HepG2 (cell line): ENCODE measurements around the gene CPPED1. TPM values are rescaled to one million over a fixed set of nuclear protein-coding genes. Genes with fewer than 3 reads are reported as not detected.

Experiments used
- AHR ChIP-seq: IDR thresholded peaks from 2 replicates; pipeline ENCODE4 v1.6.1; 2018; ENCODE audit warnings: missing genetic modification reagents, missing compliant biosample characterization
- BCL6 ChIP-seq: IDR thresholded peaks from 2 replicates; pipeline ENCODE4 v1.6.1; 2016; ENCODE audit warnings: missing genetic modification reagents, missing compliant biosample characterization
- CCAR2 ChIP-seq: fragments of 200-400 bp; formaldehyde crosslinking; optimal IDR thresholded peaks from 2 replicates; pipeline ENCODE3; 2018; ENCODE audit warnings: low read depth, mild to moderate bottlenecking, low read length, moderate library complexity
- EP300 ChIP-seq, 3 experiments: sonication (generic) in 1 of 3; formaldehyde crosslinking in 1 of 3; IDR thresholded peaks; 2 replicates each; pipeline versions ENCODE4 v1.5.1 to v1.6.1; 2011 to 2020; ENCODE audit warnings: low read depth in 2 of 3, low read length in 2 of 3, borderline replicate concordance in 1 of 3, improper control_type of control experiment in 1 of 3, mild to moderate bottlenecking in 1 of 3, missing genetic modification reagents in 1 of 3, moderate library complexity in 1 of 3
- FUBP1 ChIP-seq: sonication (generic); formaldehyde crosslinking; IDR thresholded peaks from 2 replicates; pipeline ENCODE4 v1.5.1; 2020; ENCODE audit warnings: missing genetic modification reagents, mild to moderate bottlenecking, borderline replicate concordance
- HDAC1 ChIP-seq: sonication (generic); formaldehyde crosslinking; IDR thresholded peaks from 2 replicates; pipeline ENCODE4 v1.5.1; 2020; ENCODE audit warnings: mild to moderate bottlenecking, missing genetic modification reagents
- MED1 ChIP-seq: sonication (generic); formaldehyde crosslinking; IDR thresholded peaks from 2 replicates; pipeline ENCODE4 v1.4.0; 2020; ENCODE audit warnings: missing genetic modification reagents
- MED13 ChIP-seq: sonication (generic); formaldehyde crosslinking; IDR thresholded peaks from 2 replicates; pipeline ENCODE4 v1.5.0; 2020; ENCODE audit warnings: missing genetic modification reagents
- POLR2A ChIP-seq, 2 experiments: IDR thresholded peaks; 2 replicates each; pipeline ENCODE4 v1.6.1; 2011; ENCODE audit warnings: low read depth in 2 of 2, low read length in 2 of 2, mild to moderate bottlenecking in 1 of 2, moderate library complexity in 1 of 2; ENCODE audit not compliant: insufficient read depth in 1 of 2
- SCMH1 ChIP-seq: sonication (generic); formaldehyde crosslinking; IDR thresholded peaks from 2 replicates; pipeline ENCODE4 v1.9.0; 2021; ENCODE audit warnings: missing genetic modification reagents, mild to moderate bottlenecking, borderline replicate concordance
- SNAI1 ChIP-seq: sonication (generic); formaldehyde crosslinking; IDR thresholded peaks from 2 replicates; pipeline ENCODE4 v1.5.0; 2020; ENCODE audit warnings: mild to moderate bottlenecking, missing genetic modification reagents, borderline replicate concordance
- TOPORS ChIP-seq: sonication (generic); formaldehyde crosslinking; IDR thresholded peaks from 2 replicates; pipeline ENCODE4 v1.8.0; 2023; ENCODE audit warnings: mild to moderate bottlenecking, missing genetic modification reagents
- ZMYM3 ChIP-seq: sonication (generic); formaldehyde crosslinking; IDR thresholded peaks from 2 replicates; pipeline ENCODE4 v1.5.1; 2020; ENCODE audit warnings: mild to moderate bottlenecking, missing genetic modification reagents
- ZNF362 ChIP-seq: sonication (generic); formaldehyde crosslinking; IDR thresholded peaks from 2 replicates; pipeline ENCODE4 v1.4.0; 2020; ENCODE audit warnings: missing genetic modification reagents, mild to moderate bottlenecking, borderline replicate concordance
- ZNF468 ChIP-seq: sonication (generic); formaldehyde crosslinking; IDR thresholded peaks from 2 replicates; pipeline ENCODE4 v1.8.0; 2022; ENCODE audit warnings: mild to moderate bottlenecking, moderate library complexity, missing genetic modification reagents
- polyA plus RNA-seq, 8 experiments: library from polyadenylated mRNA; depleted of rRNA in 3 of 8; stranded (reverse) in 7 of 8; unstranded in 1 of 8; fragments of >200 nt; fragmentation: Illumina TruSeq in 4 of 8; extraction: Trizol in 4 of 8; gene quantifications; 2 replicates each; pipeline versions ENCODE4 v1.2.1 to v1.2.3, GENCODE V29; 2011 to 2016; ENCODE audit warnings: low read depth in 4 of 8, missing spikeins in 1 of 8, mixed read lengths in 1 of 8; ENCODE audit not compliant: insufficient read depth in 1 of 8
- total RNA-seq, 5 experiments: library from RNA; depleted of rRNA; stranded (reverse); fragments of >200 nt; fragmentation: Illumina TruSeq; extraction: Trizol; gene quantifications; 2 replicates each; pipeline ENCODE4 v1.2.3, GENCODE V29; 2016; ENCODE audit warnings: low read depth in 1 of 5
- TF ChIP-seq, protein P1 (sequence below): sonication (generic); formaldehyde crosslinking; IDR thresholded peaks from 2 replicates; pipeline ENCODE4 v1.4.0; 2020; ENCODE audit warnings: mild to moderate bottlenecking, missing genetic modification reagents
- TF ChIP-seq, protein P2 (sequence below): sonication (generic); formaldehyde crosslinking; IDR thresholded peaks from 2 replicates; pipeline ENCODE4 v1.5.0; 2020; ENCODE audit warnings: mild to moderate bottlenecking, missing genetic modification reagents
- TF ChIP-seq, protein P3 (sequence below): sonication (generic); formaldehyde crosslinking; IDR thresholded peaks from 2 replicates; pipeline ENCODE4 v1.5.0; 2020; ENCODE audit warnings: mild to moderate bottlenecking, missing genetic modification reagents, moderate library complexity

CPPED1 gene
- total and polyA plus RNA-seq, 2 of the 13 experiments (the other 11 are each of a cell fraction or from before 2014, with no cell fraction given): 66.6 to 71.3 TPM

GRCh38 chr16:12754824-12755543, 48.7 kb downstream of the CPPED1 start (continued):
- TF ChIP-seq ZMYM3 (CRISPR knock-in tag) (peak; percentile 84), TOPORS (CRISPR knock-in tag) (0 out of 2 replicates have a peak, but pooled peaks have one; percentile 32), POLR2A (IDR thresholded peaks at IDR 0.05; ENCODE audit: insufficient read depth in 1 of 2, low read depth in 2 of 2, low read length in 2 of 2) (no peak), AHR (CRISPR knock-in tag) (no peak), ZNF362 (CRISPR knock-in tag) (peak; percentile 75; the same call in 1 of the 2 replicates), FUBP1 (no peak), CCAR2 (no peak), SCMH1 (CRISPR knock-in tag) (no peak), ZNF468 (no peak), EP300 (IDR thresholded peaks at IDR 0.05; ENCODE audit: low read depth in 2 of 2, low read length in 2 of 2) (no peak), EP300 (CRISPR knock-in tag; IDR thresholded peaks at IDR 0.05; ENCODE audit: borderline replicate concordance) (no peak), BCL6 (CRISPR knock-in tag) (no peak), HDAC1 (CRISPR knock-in tag) (0 out of 2 replicates have a peak, but pooled peaks have one; percentile 14), MED1 (CRISPR knock-in tag) (no peak), SNAI1 (CRISPR knock-in tag) (no peak), MED13 (no peak)
- TF ChIP-seq, protein P1, sequence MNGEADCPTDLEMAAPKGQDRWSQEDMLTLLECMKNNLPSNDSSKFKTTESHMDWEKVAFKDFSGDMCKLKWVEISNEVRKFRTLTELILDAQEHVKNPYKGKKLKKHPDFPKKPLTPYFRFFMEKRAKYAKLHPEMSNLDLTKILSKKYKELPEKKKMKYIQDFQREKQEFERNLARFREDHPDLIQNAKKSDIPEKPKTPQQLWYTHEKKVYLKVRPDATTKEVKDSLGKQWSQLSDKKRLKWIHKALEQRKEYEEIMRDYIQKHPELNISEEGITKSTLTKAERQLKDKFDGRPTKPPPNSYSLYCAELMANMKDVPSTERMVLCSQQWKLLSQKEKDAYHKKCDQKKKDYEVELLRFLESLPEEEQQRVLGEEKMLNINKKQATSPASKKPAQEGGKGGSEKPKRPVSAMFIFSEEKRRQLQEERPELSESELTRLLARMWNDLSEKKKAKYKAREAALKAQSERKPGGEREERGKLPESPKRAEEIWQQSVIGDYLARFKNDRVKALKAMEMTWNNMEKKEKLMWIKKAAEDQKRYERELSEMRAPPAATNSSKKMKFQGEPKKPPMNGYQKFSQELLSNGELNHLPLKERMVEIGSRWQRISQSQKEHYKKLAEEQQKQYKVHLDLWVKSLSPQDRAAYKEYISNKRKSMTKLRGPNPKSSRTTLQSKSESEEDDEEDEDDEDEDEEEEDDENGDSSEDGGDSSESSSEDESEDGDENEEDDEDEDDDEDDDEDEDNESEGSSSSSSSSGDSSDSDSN (CRISPR knock-in tag): no peak
- TF ChIP-seq, protein P2, sequence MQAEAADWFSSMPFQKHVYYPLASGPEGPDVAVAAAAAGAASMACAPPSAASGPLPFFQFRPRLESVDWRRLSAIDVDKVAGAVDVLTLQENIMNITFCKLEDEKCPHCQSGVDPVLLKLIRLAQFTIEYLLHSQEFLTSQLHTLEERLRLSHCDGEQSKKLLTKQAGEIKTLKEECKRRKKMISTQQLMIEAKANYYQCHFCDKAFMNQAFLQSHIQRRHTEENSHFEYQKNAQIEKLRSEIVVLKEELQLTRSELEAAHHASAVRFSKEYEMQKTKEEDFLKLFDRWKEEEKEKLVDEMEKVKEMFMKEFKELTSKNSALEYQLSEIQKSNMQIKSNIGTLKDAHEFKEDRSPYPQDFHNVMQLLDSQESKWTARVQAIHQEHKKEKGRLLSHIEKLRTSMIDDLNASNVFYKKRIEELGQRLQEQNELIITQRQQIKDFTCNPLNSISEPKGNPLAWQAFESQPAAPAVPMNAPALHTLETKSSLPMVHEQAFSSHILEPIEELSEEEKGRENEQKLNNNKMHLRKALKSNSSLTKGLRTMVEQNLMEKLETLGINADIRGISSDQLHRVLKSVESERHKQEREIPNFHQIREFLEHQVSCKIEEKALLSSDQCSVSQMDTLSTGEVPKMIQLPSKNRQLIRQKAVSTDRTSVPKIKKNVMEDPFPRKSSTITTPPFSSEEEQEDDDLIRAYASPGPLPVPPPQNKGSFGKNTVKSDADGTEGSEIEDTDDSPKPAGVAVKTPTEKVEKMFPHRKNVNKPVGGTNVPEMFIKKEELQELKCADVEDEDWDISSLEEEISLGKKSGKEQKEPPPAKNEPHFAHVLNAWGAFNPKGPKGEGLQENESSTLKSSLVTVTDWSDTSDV (CRISPR knock-in tag): no peak
- TF ChIP-seq, protein P3, sequence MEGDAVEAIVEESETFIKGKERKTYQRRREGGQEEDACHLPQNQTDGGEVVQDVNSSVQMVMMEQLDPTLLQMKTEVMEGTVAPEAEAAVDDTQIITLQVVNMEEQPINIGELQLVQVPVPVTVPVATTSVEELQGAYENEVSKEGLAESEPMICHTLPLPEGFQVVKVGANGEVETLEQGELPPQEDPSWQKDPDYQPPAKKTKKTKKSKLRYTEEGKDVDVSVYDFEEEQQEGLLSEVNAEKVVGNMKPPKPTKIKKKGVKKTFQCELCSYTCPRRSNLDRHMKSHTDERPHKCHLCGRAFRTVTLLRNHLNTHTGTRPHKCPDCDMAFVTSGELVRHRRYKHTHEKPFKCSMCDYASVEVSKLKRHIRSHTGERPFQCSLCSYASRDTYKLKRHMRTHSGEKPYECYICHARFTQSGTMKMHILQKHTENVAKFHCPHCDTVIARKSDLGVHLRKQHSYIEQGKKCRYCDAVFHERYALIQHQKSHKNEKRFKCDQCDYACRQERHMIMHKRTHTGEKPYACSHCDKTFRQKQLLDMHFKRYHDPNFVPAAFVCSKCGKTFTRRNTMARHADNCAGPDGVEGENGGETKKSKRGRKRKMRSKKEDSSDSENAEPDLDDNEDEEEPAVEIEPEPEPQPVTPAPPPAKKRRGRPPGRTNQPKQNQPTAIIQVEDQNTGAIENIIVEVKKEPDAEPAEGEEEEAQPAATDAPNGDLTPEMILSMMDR: peak; percentile 36; the same call in 1 of the 2 replicates
